A549 (cell line): ENCODE results near the gene FRMD8. TPM values are rescaled to one million over a fixed set of nuclear protein-coding genes. Genes with fewer than 3 reads are reported as not detected.

Experiments used
- ATAC-seq, 2 experiments: fragments of 200-7000 bp in 1 of 2; fragments of >200 bp in 1 of 2; cut with Nextera tagmentation in 1 of 2; cut with Tn5 transposase in 1 of 2; 3 replicates each; pipeline versions ENCODE4 v1.8.0 to v1.9.1; 2018 to 2020; ENCODE audit warnings: mild to moderate bottlenecking in 1 of 2, moderate library complexity in 1 of 2
- CTCF ChIA-PET: fragments of 300-600 bp; sonication (Branson Sonifier 250); formaldehyde crosslinking; extraction: SDS; loops from one replicate; lab custom pipeline; 2021; ENCODE audit warnings: antibody characterized with exemption, inconsistent platforms; lab: Yijun Ruan, JAX
- POLR2A ChIA-PET: fragments of 350-600 bp; formaldehyde crosslinking; extraction: SDS; loops from one replicate; lab custom pipeline; 2021; ENCODE audit warnings: antibody characterized with exemption, inconsistent platforms; lab: Yijun Ruan, JAX
- DNase-seq, 2 experiments: peaks; one replicate each; pipeline versions ENCODE4 v3.0.0 to v3.0.0-alpha.2; 2011 to 2016; ENCODE audit warnings: low read depth in 1 of 2, low spot score in 1 of 2
- FAIRE-seq: peaks from 2 replicates; lab custom pipeline; 2011; peaks lifted over from hg19 to GRCh38; lab: Jason Lieb, UNC
- H3K27ac ChIP-seq, 2 experiments: fragments of >200 bp; sonication (Bioruptor Twin); formaldehyde crosslinking; 3 replicates each; pipeline ENCODE4 v1.5.1; 2016 to 2017
- H3K4me1 ChIP-seq: fragments of >200 bp; sonication (Bioruptor Twin); formaldehyde crosslinking; 3 replicates; pipeline ENCODE4 v1.6.1; 2016
- H3K4me2 ChIP-seq: fragments of >200 bp; sonication (Bioruptor Twin); formaldehyde crosslinking; 3 replicates; pipeline ENCODE4 v1.6.1; 2016
- H3K4me3 ChIP-seq: fragments of >200 bp; sonication (Bioruptor Twin); formaldehyde crosslinking; 3 replicates; pipeline ENCODE4 v1.5.1; 2016
- H3K9me3 ChIP-seq: fragments of >200 bp; sonication (Bioruptor Twin); formaldehyde crosslinking; 3 replicates; pipeline ENCODE4 v1.6.1; 2016
- BCL3 ChIP-seq: fragments of >200 bp; sonication (Bioruptor Twin); formaldehyde crosslinking; IDR thresholded peaks from 3 replicates; pipeline ENCODE4 v1.6.1; 2016
- CEBPB ChIP-seq, 2 experiments: fragments of >200 bp in 1 of 2; sonication (Bioruptor Twin) in 1 of 2; formaldehyde crosslinking in 1 of 2; IDR thresholded peaks; 2 replicates each; pipeline ENCODE4 v1.6.1; 2012 to 2016
- CTCF ChIP-seq: fragments of >200 bp; sonication (Bioruptor Twin); formaldehyde crosslinking; IDR thresholded peaks from 3 replicates; pipeline ENCODE4 v1.5.1; 2016
- FOSL2 ChIP-seq, 2 experiments: fragments of 450-650 bp in 1 of 2; fragments of >200 bp in 1 of 2; sonication (Bioruptor Twin) in 1 of 2; formaldehyde crosslinking; IDR thresholded peaks; 2 replicates each; pipeline versions ENCODE4 v1.5.0 to v1.6.1; 2016 to 2020; ENCODE audit warnings: mild to moderate bottlenecking in 1 of 2, moderate library complexity in 1 of 2
- GATA3 ChIP-seq: IDR thresholded peaks from 2 replicates; pipeline ENCODE4 v1.6.1; 2012; ENCODE audit warnings: borderline replicate concordance
- HES2 ChIP-seq: fragments of >200 bp; sonication (Bioruptor Twin); formaldehyde crosslinking; IDR thresholded peaks from 2 replicates; pipeline ENCODE4 v1.6.1; 2016
- JUN ChIP-seq, 2 experiments: fragments of >200 bp; sonication (Bioruptor Twin); formaldehyde crosslinking; IDR thresholded peaks; 2 replicates in 1 of 2; 3 replicates in 1 of 2; pipeline ENCODE4 v1.6.1; 2016 to 2017
- KDM1A ChIP-seq: fragments of 200-600 bp; sonication (generic); IDR thresholded peaks from 2 replicates; pipeline ENCODE4 v1.6.1; 2016; ENCODE audit warnings: low read depth, mild to moderate bottlenecking
- MAX ChIP-seq: IDR thresholded peaks from 2 replicates; pipeline ENCODE4 v1.6.1; 2012
- MAZ ChIP-seq: fragments of 150-350 bp; IDR thresholded peaks from 2 replicates; pipeline ENCODE4 v1.6.1; 2014; ENCODE audit warnings: antibody characterized with exemption, low read depth, low read length, borderline replicate concordance
- MYC ChIP-seq: IDR thresholded peaks from 2 replicates; pipeline ENCODE4 v1.6.1; 2012; ENCODE audit warnings: mild to moderate bottlenecking, inconsistent platforms, low read length, improper control_type of control experiment, borderline replicate concordance
- PHF8 ChIP-seq: fragments of 200-600 bp; sonication (generic); IDR thresholded peaks from 2 replicates; pipeline ENCODE4 v1.6.1; 2016; ENCODE audit warnings: low read depth, mild to moderate bottlenecking, antibody characterized with exemption, moderate library complexity, borderline replicate concordance
- POLR2A ChIP-seq: IDR thresholded peaks from 2 replicates; pipeline ENCODE4 v1.6.1; 2012; ENCODE audit warnings: mild to moderate bottlenecking, low read length
- REST ChIP-seq: fragments of 200-600 bp; sonication (generic); IDR thresholded peaks from 2 replicates; pipeline ENCODE4 v1.6.1; 2016; ENCODE audit warnings: antibody characterized with exemption, mild to moderate bottlenecking, moderate library complexity
- SMC3 ChIP-seq: fragments of >200 bp; sonication (Bioruptor Twin); formaldehyde crosslinking; IDR thresholded peaks from 3 replicates; pipeline ENCODE4 v1.6.1; 2018; ENCODE audit warnings: inconsistent platforms
- ZC3H11A ChIP-seq: fragments of 450-650 bp; IDR thresholded peaks from 2 replicates; pipeline ENCODE4 v1.6.1; 2014; ENCODE audit warnings: antibody characterized with exemption, mild to moderate bottlenecking
- WGBS: methylation state at CpG from one replicate; pipeline ENCODE4 v1.1.6; 2017; ENCODE audit errors: missing lambda C conversion rate; 5-methylcytosine and 5-hydroxymethylcytosine counted together
- polyA plus RNA-seq, 4 experiments: library from polyadenylated mRNA; depleted of rRNA in 3 of 4; stranded (reverse); fragments of >200 nt; fragmentation: RNase III in 1 of 4; extraction: RNeasy Plus Mini Kit Qiagen cat#74134 plus additional on column Dnase treatment in 1 of 4; gene quantifications; 2 replicates in 3 of 4; 3 replicates in 1 of 4; pipeline ENCODE4 v1.2.3, GENCODE V29; 2011 to 2017

Gene FRMD8
- polyA plus RNA-seq, 2 of the 4 experiments (the other 2 are of a cell fraction) = 12.9 to 20.0 TPM

- POLR2A ChIA-PET = interaction anchor here (0.7 to 1.1 kb wide), 2 partner anchors 21 to 150 kb away, joined by 3 to 4 read pairs; partner anchors contain the start of gene DPF2
- Histone ChIP-seq H3K27ac (peak within 1 kb of the TSS; percentile 75 to 88), H3K4me3 (peak within 1 kb of the TSS; percentile 89), H3K4me1 (0 out of 3 replicates have a peak, but pooled peaks cover 4% of the 10 kb centered on the region), H3K4me2 (peak within 1 kb of the TSS; percentile 93), H3K9me3 (no peaks in the 10 kb centered on the region)
- CTCF ChIA-PET = interaction anchor here (1.2 to 78.3 kb wide), 7 partner anchors 7 to 74 kb away, joined by 3 to 3090 read pairs (median 10); partner anchors contain the start of genes CDC42EP2, DPF2 and POLA2
- TF ChIP-seq MAZ (no peak), BCL3 (0 out of 3 replicates have a peak, but pooled peaks have one; percentile 51), JUN (IDR thresholded peaks at IDR 0.05) (peak in 1 of 2 experiments; percentile 32; a peak in 1 of 5 replicates), ZC3H11A (no peak), MAX (peak; percentile 16; the same call in 1 of the 2 replicates), REST (peak; percentile 79), PHF8 (peak; percentile 56; the same call in 1 of the 2 replicates), POLR2A (peak; percentile 65)
- DNase-seq (peak; percentile 93 to 99), FAIRE-seq (no peak), ATAC-seq (peak; percentile 90 to 95)
- 2% methylated on average over 28 of the region's 79 CpGs for WGBS
Observed at GRCh38 chr11:65354265-65355012, 32.0 kb upstream of the FRMD8 start, which contains the start of gene TIGD3. Gene TIGD3 (plus strand): TSS chr11:65354751. CDS start chr11:65355809, 1,058 bp downstream.

- Histone ChIP-seq H3K27ac (peak overlapping the region; percentile 75 to 88), H3K4me2 (peak overlapping the region; percentile 93), H3K4me1 (0 out of 3 replicates have a peak, but pooled peaks cover 4% of the 10 kb centered on the region), H3K4me3 (peak overlapping the region; percentile 89), H3K9me3 (no peaks in the 10 kb centered on the region)
- DNase-seq (peak in 1 of 2 experiments; percentile 37), FAIRE-seq (no peak), ATAC-seq (peak; percentile 47 to 48)
- TF ChIP-seq KDM1A (no peak), FOSL2 (IDR thresholded peaks at IDR 0.05) (no peak), FOSL2 (CRISPR knock-in tag; IDR thresholded peaks at IDR 0.05) (no peak), SMC3 (no peak), GATA3 (no peak), MYC (no peak), CTCF (no peak), MAX (0 out of 2 replicates have a peak, but pooled peaks have one; percentile 7), REST (no peak), HES2 (no peak), PHF8 (peak; percentile 11; the same call in 1 of the 2 replicates), CEBPB (IDR thresholded peaks at IDR 0.05) (no peak)
- ChIA-PET CTCF (interaction anchor here (0.5 to 2.0 kb wide), 10 partner anchors 12 to 238 kb away, joined by 3 to 10 read pairs (median 3); partner anchors contain the start of genes CDC42EP2 and ZNHIT2), POLR2A (interaction anchor here (0.6 kb wide), 1 partner anchor 199 kb away, joined by 3 read pairs; no protein-coding TSS in a partner anchor)
- WGBS = 40% methylated on average over 23 of the region's 47 CpGs
Observed at GRCh38 chr11:65355013-65355775, 31.2 kb upstream of the FRMD8 start.
